CD1c-positive myeloid dendritic cell (primary cell): ENCODE measurements around the gene CATSPER4.

ENCODE experiments used
- DNase-seq: peaks from one replicate; pipeline ENCODE4 v3.0.0-alpha.2; 2016; ENCODE audit errors: extremely low spot score

The CATSPER4 gene

DNA sequence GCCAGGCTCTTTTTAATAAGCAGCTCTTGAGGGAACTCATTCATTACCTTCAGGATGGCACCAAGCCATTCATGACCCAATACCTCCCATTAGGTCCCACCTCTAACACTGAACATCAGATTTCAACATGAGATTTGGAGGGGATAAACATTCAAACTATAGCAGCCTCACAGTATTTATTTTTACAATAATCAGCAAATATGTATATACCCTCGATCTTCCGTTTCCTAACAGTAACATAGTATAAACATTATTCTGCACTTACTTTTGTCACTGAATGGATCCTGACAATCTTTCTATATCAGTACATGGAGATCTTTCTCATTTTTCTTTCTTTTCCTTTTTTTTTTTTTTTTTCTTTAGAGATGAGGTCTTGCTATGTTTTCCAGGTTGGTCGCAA lies 5.4 kb downstream of the CATSPER4 start:
- no peak for DNase-seq

DNA sequence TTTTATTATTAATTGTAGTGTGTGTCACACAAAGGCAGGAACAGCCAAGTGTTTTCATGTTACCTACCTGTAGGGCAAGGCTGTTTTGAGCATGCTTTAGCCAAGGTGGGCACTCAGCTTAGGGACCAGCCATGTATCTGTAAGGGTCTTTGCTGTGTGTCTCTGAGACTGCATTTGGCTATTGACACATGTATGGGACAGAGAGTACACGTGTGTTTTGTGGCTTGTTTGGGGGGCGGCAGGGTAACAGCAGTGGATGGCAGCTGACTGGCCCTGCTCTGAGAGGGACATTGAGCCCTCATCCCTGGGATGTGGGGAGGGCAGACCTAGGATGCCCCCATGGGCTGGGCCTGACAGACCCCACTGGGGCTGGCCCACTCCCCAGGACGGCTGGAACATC lies 6.9 kb downstream of the CATSPER4 start:
- no peak for DNase-seq

DNA sequence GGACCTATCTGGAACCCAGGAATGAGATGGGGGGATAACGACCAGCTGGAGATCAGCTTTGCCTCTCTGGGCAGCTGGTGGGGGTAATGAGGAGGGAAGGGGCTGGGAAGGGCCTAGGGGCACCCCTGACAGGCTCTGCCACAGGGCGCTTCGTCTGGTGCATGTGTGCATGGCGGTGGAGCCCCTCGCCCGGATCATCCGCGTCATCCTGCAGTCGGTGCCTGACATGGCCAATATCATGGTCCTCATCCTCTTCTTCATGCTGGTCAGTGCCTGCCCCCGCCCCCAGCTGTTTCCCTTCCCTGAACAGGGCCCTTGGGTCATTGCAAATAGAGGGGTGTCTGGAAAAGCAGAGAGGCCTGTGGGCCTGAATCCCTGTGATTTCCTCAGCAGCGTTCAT lies 7.4 kb downstream of the CATSPER4 start:
- DNase-seq: no peak

DNA sequence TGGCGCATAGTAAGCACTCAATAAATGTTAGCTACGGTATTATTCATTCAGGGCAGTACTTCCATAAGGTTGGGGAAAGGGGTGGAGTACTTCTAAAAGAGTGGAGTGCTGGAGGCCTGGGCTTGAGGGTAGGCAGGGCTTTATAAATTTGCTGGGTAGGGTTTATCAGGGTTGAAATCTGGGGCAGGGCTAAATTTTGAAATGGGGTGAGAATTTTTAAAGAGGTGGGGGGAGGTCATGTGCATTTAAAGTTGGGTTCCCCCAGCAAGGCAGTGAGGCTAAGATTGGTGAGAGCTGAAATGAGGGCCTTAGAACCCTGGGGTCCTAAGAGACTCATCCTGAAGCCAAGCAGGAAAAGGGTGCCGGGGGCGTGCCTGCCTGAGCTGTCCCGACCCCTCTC lies 10.0 kb downstream of the CATSPER4 start:
- no peak for DNase-seq

DNA sequence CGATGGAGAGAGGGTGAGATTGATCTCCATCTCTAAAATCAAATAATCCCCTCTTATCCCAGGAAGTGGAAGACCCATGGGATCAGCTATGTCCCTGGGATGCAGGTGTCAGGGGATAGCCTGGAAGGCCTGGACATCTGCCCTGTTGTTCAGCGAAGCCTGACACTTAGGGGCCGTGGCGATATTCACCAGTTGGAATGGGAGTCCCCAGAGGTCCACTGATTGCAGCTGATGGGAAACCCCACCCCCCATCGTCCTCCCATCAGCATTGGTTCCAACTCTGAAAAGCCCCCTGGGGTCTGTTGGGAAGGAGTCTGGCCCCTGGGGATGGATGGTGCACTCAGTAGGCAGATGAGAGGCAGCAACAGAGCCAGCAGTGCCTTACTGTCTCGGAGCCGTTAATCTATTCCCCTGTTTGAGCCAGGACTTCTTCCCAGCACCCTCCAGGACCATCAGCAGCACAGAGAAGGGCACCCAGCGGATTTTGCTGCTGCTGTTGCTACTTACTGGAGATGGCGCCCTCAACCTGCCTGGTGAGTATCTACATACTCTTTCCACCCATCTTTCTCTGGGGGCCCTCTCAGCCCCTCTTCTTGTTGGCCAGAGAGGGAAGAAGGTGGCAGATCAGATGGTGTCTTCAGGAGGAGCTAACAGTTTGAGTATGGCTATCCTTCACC lies 13.4 kb downstream of the CATSPER4 start:
- DNase-seq: no peak

DNA sequence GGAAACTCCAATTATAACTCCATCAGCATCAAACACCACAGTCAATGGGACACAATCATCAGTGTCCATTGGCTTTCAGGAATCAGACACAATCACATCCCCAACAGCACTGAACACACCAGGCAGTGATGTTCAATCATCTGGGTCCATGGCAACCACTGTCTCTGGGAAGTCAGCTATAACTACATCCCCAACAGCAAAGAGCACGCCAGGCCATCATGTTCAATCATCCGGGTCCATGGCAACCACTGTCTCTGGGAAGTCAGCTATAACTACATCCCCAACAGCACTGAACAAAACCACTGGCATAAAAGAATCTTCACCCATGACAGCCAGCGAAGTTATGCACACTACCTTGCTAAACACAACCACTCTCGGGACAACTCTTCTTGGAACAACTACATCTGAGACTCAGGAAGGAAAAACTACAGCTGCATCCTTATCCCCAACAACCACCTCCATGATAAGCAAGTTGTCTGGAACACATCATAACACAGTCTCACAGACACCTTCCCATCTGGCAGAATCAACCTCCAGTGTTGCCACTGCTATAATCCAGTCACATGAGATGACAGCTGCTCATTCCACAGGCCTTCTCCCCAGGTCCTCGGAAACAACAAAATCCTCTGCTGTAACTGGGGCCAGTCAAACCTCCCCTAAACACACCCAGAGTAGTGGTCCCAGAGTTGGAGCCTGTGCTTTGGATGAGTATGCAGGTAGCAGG lies 19.9 kb downstream of the CATSPER4 start:
- DNase-seq: no peak

DNA sequence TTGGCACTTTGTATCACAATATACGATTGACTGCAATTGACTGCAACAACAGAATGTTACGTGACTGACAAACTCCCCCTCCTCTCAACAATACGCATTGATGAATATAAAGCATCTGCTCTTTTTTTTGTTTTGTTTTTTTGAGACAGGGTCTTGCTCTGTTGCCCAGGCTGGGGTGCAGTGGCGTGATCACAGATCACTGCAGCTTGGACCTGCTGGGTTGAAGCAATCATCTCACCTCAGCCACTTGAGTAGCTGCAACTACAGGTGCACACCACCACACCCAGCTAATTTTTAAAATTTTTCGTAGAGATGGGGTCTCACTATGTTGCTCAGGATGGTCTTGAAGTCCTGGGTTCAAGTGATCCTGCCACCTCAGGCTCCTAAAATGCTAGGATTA lies 22.3 kb downstream of the CATSPER4 start:
- DNase-seq: no peak

DNA sequence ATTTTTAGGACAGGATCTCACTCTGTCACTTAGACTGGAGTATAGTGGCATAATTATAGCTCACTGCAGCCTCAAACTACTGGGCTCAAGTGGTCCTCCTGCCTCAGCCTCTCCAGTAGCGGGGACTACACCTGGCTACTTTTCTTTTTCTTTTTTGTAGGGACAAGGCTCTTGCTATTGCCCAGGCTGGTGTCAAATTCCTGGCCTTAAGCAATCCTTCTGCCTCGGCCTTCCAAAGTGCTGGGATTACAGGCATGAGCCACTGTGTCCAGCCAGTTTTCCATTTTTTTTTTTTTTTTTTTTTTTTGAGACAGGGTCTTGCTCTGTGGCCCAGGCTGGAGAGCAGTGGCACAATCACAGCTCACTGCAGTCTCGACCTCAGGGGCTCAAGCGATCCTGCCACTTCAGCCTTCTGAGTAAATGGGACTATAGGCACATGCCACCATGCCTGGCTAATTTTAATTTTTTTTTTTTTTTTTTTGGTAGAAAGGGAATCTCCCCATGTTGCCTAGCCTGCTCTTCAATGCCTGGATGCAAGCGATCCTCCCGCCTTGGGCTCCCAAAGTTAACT lies 23.0 kb downstream of the CATSPER4 start:
- no peak for DNase-seq

DNA sequence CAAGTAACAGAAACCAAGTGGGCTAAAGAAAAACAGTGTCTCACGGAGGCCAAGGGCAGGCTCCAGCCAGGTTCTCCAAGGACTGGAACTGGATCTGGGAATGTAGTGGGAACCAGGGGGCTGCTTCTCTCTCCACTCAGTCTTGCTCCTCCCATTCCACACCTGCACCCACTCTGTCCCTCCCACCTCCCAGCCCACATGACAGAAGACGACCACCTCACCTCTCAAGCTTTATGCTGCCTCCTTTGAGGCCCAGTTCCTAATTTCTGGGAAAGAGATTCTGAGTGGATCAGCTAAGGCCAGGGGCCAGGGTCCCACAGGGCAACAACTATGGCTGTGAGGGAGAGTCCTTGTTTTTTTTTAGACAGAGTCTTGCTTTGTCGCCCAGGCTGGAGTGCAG lies 24.8 kb downstream of the CATSPER4 start:
- DNase-seq: no peak

DNA sequence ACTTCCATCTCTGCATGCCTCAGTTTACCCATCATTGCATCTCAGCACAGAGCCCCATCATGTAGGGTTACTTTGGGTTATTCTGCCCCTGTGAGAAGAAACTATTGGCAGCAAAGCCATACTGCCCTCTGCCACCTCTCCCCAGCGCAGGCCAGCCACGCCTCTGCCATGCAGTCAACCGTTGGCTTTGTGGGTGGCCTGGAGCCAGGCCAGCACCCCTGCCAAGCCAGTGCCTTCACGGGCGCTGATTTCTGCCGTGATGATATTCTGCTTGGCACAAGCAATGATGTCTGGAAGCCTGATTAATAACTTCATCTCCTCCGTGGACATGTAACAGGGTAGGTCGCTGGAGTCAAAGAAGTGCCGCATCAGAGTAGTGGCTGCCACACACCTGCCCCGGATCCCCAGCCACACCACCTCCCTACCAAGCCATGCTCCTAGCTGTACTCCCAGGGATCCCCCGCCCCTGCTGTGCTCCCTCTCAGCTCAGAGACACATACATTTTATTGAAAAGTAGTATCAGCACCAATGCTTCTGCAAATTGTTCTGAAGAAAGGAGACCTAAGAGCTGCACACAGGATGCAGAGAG lies 28.6 kb downstream of the CATSPER4 start:
- DNase-seq: no peak

DNA sequence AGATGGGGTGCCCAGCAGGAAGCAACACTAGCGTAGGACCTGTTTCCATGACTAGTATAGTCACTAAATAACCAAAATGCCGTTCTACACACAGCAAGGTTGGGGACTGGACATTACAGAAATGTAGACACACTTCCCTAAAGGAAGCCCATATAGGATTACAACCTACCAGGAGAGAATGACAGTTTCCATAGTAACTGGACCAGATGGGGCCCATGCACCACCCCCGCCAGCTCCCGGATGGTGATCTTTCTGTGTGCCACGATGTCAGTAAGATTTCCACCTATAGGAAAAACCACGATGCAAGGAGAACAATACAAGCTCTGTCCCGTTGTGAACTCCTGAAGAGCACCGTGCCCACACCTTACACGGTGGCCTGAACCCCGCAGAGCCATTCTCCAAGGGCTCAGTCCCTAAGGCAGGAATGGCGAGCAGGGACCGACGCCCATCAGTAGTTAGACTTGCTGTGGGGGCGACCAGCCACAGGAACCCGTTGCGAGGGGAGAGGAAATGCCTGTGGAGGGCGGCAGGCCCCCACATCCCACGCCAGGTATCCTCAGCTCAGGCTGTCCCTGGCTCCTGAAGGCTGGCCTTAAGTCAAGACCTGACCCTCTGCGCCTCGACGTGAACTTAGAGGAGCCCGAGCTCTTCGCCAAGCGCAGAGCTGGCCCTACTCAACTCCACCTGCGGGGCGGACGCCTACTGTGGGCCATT lies 30.0 kb downstream of the CATSPER4 start:
- DNase-seq: no peak

DNA sequence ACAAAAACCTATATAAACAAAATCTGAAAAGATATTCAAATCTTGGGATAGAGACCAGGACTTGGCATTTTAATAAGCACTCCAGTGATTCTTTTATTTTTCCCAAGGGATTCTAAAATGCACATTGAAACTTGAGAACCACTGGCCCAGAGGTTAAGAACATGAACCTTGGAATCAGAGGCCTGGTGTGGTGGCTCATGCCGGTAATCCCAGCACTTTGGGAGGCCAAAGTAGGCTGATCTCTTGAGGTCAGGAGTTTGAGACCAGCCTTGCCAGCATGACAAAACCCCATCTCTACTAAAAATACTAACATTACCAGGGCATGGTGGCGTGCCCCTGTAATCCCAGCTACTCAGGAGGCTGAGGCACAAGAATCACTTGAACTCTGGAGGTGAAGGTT lies 30.7 kb downstream of the CATSPER4 start:
- no peak for DNase-seq

DNA sequence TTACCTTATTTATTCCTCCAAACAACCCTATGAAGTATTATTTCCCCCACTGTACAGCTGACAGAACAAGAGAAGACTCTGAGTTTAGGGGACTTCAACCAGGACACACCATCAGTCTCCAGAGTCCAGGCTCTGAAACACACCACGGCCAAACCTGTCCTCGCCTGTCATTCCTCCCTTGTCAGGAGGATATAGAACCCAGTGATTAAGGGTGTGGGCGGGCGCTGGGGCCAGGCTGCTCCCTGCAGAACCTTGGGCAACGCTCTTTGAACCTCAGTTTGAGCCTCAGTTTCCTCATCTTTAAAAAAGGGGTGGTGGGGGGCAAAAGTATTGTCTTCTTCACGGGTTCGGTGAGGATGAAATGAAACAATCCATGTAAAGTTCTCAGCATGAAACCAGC lies 34.2 kb downstream of the CATSPER4 start:
- DNase-seq: no peak

DNA sequence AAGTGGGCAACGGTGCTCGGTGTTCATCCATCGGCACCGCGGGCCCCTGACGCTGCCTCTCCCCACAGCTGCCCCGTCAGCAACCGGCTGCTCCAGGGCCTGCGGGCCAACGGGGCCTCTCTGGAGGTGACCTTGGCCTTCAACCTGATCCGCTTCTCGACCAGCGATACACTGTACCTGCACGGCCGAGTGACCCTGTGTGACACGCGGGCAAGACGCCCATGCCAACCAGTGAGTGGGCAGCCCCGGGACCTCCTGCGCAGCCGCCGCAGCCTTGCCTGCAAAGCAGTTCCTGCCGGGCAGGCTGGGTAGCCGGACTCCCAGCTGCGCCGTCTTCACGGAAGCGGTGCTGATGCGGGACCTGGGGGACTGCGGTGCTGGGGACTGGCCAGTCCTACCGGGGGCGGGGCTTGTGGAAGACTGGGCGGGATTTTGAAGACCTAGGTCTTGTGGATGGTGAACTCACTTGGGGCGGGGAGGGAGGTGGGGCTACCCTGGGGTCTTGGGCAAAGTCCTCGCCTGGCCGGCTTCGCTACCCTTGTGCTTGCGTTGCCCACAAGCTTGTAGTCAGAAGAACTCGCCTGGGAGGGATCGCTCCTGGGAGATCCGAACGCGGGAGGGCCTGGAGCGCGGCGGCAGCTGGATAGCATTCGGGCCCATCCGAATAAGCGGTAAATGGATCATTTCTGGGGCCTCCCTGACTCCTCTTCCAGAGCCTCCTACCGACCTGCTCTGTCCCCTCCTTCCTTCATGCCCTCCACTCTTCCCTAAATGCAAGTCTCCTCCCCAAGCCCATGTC lies 34.8 kb downstream of the CATSPER4 start:
- DNase-seq: peak; percentile 47

DNA sequence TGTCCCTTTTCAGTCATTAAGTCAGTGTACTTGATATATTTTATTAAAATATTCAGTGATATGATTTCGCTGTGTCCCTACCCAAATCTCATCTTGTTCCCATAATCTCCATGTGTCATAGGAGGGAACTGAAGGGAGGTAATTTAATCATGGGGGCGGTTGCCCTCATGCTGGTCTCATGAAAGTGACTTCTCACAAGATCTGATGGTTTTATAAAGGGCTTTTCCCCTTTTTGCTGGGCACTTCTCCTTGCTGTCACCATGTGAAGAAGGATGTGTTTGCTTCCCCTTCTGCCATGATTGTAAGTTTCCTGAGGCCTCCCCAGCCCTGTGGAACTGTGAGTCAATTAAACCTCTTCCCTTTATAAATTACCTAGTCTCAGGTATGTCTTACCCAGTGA lies 40.3 kb downstream of the CATSPER4 start:
- DNase-seq: peak; percentile 72

DNA sequence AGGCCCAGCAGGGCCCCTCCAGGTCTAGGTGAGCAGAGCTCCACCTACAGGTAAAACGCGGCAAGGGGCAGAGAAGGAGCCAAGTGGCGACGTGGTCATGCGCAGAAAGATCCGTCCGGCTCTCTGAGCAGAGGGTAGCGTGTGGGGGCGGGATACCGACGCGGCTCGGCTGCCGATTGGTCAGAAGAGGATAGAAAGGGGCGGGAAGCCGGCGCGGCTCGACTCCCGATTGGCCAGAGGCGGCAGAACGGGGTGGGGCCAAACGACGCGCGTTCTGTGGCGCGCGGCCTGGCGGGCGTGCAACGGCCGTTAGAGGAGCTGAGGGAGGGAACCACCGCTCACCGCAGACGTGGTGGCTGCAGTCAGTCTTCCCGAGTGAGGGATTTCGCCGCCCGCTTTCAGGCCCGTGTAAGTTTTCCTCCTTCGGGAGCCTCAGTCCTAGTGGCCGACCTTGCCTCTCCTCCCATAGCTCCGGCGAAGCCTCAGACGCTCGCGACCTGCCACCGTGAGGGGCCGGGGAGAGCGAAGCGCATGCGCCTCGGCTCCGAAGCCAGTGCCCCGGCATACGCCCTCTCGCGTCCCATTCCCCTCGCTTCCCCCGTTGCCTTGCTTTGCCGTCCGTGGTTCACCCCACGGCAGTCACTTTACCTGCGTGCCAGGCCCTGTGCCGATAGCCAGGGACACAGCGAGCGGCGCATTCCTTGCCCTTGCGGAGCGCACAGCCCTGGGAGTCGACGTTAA lies 43.7 kb downstream of the CATSPER4 start, which contains the start of gene CEP85:
Gene CEP85 (plus strand): TSS at position 298 of the 741 bp plus-strand sequence. CDS start 5,584 bp downstream, outside the sequence.
- peak; percentile 99 for DNase-seq

DNA sequence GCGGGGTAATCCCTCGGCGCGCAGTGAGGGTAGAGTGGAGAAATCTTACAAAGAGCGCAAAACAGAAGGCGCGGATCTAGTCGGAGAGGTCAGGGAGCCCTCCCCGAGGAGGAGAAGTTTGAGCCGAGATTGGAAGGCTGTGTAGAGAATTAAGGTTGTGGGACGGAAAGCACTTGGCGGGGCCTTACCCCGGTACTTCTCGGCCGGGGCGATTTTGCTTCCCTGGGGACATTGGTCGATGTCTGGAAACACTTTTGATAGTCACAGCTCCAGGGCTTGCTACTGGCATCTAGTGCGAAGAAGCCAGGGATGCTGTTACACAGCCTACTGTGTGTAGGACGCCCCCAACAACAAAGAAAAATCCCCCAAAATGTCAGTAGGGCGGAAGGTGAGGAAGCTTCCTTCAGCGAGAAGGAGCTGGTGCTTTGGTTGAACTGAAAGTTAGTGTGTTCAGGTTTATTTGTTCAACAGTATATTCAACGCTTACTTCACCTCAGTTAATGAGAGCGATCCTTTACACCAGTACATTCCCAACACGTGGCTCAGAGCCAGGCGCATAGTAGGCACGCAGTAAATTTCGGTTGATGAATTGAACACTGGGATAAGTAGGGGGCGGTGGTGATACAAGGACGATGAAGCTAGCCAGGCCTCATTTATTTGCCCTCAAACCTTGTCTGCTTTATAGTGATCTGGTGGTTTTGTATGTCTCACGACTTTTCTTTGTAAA lies 44.4 kb downstream of the CATSPER4 start:
- DNase-seq: peak; percentile 17

DNA sequence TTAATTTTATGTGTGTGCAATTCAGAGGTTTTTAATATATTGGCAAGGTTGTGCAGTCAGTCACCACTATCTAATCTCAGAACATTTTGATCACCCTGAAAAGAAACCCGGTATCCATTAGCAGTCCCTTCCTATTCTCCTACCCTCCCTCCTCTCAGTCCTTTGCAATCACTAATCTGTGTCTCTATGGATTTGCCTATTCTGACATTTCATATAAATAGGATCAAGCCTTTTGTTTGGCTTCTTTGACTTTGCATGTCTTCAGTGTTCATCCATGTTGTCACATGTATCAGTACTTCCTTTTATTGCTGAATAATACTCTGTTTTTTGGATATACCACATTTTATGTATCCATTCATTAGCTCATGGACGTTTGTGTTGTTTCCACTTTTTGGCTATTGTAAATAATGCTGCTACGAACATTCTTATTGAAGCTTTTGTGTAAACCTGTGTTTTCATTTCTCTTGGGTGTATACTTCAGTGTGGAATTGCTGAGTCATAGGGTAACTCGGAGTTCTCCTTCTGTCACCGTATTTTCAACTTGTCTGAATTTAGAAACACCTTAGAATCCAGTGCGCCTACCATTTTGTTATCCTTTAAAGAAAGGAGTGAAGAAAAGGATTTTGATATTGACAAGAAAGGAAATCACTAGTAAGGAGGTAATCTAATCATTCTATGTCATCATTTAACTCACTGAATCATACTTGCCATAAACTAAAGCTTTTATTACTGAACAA lies 47.0 kb downstream of the CATSPER4 start:
- peak; percentile 26 for DNase-seq

DNA sequence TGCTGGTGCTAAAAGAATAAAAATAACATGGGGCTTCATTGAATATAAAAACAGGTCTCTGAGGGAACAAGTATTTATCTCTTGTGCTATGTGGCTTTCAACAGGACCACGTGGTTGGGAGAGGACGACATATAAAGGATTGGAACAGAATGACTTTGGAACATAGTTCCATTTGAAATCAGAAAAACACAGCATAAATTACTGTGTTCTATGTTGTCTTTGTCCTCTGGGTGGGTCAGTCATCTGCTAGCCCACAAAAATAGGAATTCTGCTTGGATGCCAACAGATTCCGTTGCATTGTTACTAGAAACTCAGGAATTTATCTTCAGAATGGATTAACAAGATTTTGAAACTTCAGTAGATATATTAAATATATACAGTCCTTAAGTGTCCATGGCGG lies 49.5 kb downstream of the CATSPER4 start:
- no peak for DNase-seq
